ENCODE data around the gene STYXL2.

The STYXL2 gene

GRCh38 chr1:167117225-167117624, 23.4 kb downstream of the STYXL2 start:
- Histone ChIP-seq H3K9me3 (ENCODE audit: severe bottlenecking) (no peaks in the 10 kb centered on the region), H3K27ac (ENCODE audit: poor library complexity, severe bottlenecking) (no peak overlapping the region), H3K36me3 (ENCODE audit: low read depth) (no peaks in the 10 kb centered on the region), H3K4me3 (ENCODE audit: severe bottlenecking) (no peak overlapping the region), H3K4me1 (ENCODE audit: insufficient read depth, poor library complexity, severe bottlenecking) (no peaks in the 10 kb centered on the region), H3K27me3 (ENCODE audit: insufficient read depth, poor library complexity, severe bottlenecking) (no peaks in the 10 kb centered on the region)
- DNase-seq (ENCODE audit: low spot score) (no peak), ATAC-seq (ENCODE audit: low read depth) (no peak)
- TF ChIP-seq CTCF (IDR thresholded peaks at IDR 0.05; ENCODE audit: poor library complexity, severe bottlenecking): no peak

GRCh38 chr1:167118188-167118587, 24.3 kb downstream of the STYXL2 start:
- TF ChIP-seq CTCF (IDR thresholded peaks at IDR 0.05; ENCODE audit: poor library complexity, severe bottlenecking): no peak
- DNase-seq (ENCODE audit: low spot score) (no peak), ATAC-seq (ENCODE audit: low read depth) (no peak)
- Histone ChIP-seq H3K36me3 (ENCODE audit: low read depth) (no peaks in the 10 kb centered on the region), H3K4me3 (ENCODE audit: severe bottlenecking) (no peak overlapping the region), H3K27ac (ENCODE audit: poor library complexity, severe bottlenecking) (no peak overlapping the region), H3K4me1 (ENCODE audit: insufficient read depth, poor library complexity, severe bottlenecking) (no peaks in the 10 kb centered on the region), H3K27me3 (ENCODE audit: insufficient read depth, poor library complexity, severe bottlenecking) (no peaks in the 10 kb centered on the region), H3K9me3 (ENCODE audit: severe bottlenecking) (no peaks in the 10 kb centered on the region)

- Histone ChIP-seq H3K27me3 (ENCODE audit: insufficient read depth, poor library complexity, severe bottlenecking) (no peaks in the 10 kb centered on the region), H3K36me3 (ENCODE audit: low read depth) (no peaks in the 10 kb centered on the region), H3K4me3 (ENCODE audit: severe bottlenecking) (no peak overlapping the region), H3K9me3 (ENCODE audit: severe bottlenecking) (no peaks in the 10 kb centered on the region), H3K27ac (ENCODE audit: poor library complexity, severe bottlenecking) (no peak overlapping the region), H3K4me1 (ENCODE audit: insufficient read depth, poor library complexity, severe bottlenecking) (no peaks in the 10 kb centered on the region)
- no peak for TF ChIP-seq CTCF (IDR thresholded peaks at IDR 0.05; ENCODE audit: poor library complexity, severe bottlenecking)
- DNase-seq (ENCODE audit: low spot score) (no peak), ATAC-seq (ENCODE audit: low read depth) (no peak)
Observed at GRCh38 chr1:167119696-167120095, 25.8 kb downstream of the STYXL2 start.

- H3K4me3 ChIP-seq (ENCODE audit: severe bottlenecking): no peak overlapping the region
- H3K9me3 ChIP-seq (ENCODE audit: severe bottlenecking): no peaks in the 10 kb centered on the region
- H3K27me3 ChIP-seq (ENCODE audit: insufficient read depth, poor library complexity, severe bottlenecking): no peaks in the 10 kb centered on the region
- DNase-seq (ENCODE audit: low spot score) (no peak), ATAC-seq (ENCODE audit: low read depth) (no peak)
- TF ChIP-seq CTCF (IDR thresholded peaks at IDR 0.05; ENCODE audit: poor library complexity, severe bottlenecking): no peak
- no peaks in the 10 kb centered on the region for H3K4me1 ChIP-seq (ENCODE audit: insufficient read depth, poor library complexity, severe bottlenecking)
- no peak overlapping the region for H3K27ac ChIP-seq (ENCODE audit: poor library complexity, severe bottlenecking)
- no peaks in the 10 kb centered on the region for H3K36me3 ChIP-seq (ENCODE audit: low read depth)
Observed at GRCh38 chr1:167120899-167121298, 27.0 kb downstream of the STYXL2 start.

GRCh38 chr1:167121375-167122120, 27.7 kb downstream of the STYXL2 start:
- H3K9me3 ChIP-seq (ENCODE audit: severe bottlenecking): no peaks in the 10 kb centered on the region
- no peak for TF ChIP-seq CTCF (IDR thresholded peaks at IDR 0.05; ENCODE audit: poor library complexity, severe bottlenecking)
- H3K4me1 ChIP-seq (ENCODE audit: insufficient read depth, poor library complexity, severe bottlenecking): no peaks in the 10 kb centered on the region
- no peaks in the 10 kb centered on the region for H3K36me3 ChIP-seq (ENCODE audit: low read depth)
- no peaks in the 10 kb centered on the region for H3K27me3 ChIP-seq (ENCODE audit: insufficient read depth, poor library complexity, severe bottlenecking)
- H3K4me3 ChIP-seq (ENCODE audit: severe bottlenecking): peak overlapping the region; percentile 17
- DNase-seq (ENCODE audit: low spot score) (no peak), ATAC-seq (ENCODE audit: low read depth) (peak; percentile 83)
- no peak overlapping the region for H3K27ac ChIP-seq (ENCODE audit: poor library complexity, severe bottlenecking)
